ENCODE measurements around the gene DLGAP5. TPM values are rescaled to one million over a fixed set of nuclear protein-coding genes. Genes with fewer than 3 reads are reported as not detected.

Gene DLGAP5
- total RNA-seq, 1 donor from 2014 or later, result 40.8 TPM

DNA sequence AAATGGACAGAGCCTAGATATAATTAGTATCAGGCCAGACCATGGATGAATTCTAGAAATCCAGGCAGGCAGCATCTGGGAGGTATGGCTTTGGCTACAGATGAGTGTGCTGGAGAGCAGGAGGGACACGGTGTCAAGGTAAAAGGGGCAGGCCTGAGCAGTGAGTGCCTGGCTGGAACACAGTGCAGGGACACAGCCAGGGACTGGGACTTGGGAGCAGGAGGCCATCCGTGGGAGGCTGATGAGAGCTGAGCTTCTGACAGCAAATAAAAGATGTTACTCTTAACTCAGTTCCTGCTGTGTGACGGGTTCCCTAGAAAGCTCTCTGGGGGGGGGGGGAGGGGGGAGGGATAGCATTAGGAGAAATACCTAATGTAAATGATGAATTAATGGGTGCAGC is 75.9 kb downstream of the DLGAP5 start:
- intact Hi-C loops (cut with micrococcal nuclease), result no loop called here

- intact Hi-C loops (cut with micrococcal nuclease), result no loop called here
Measured at GRCh38 chr14:55114720-55115119, 76.7 kb downstream of the DLGAP5 start.

DNA sequence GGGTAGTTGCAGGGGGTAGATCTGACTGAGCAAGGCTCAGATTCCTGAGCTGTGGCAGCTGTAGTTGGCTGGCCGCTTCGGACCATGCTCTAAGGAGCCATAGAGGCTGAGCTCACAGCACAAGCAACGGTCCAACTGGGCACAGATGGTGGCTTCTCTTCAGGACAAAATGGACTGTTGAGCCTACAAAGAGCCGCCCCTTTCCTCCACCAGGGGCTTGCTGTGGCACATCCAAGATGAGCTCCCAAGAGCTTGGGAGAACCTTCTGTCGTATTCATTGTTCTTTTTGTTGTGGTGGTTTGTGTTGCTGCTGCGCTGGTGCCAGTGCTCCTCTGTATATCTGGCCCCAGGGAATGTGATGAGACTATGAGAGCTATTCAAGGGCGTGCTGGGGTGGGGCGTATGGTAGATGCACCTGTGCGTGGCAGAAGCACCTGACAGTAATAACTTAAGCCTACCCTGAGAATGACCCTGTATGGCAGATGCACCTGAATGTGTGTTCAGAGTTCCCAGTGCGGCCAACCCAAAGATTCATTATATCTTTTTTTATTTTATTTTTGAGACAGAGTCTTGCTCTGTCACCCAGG is 80.2 kb downstream of the DLGAP5 start:
- intact Hi-C loops (cut with micrococcal nuclease), result no loop called here

DNA sequence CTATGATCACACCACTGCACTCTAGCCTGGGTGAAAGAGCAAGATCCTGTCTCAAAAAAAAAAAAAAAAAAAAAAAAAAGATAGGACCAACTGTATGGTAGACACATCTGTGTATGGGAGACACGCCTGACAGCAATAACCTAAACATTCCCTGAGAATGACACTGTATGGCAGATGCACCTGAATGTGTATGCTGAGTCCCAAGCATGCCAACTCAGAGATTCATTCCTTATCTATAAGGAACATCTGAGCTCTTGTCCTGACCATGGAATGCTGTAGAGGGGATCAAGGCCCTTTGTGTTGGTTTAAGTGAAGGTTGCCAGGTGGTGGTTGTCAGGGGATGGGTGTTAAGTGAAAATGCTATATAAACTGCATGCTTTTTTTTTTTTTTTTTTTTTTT is 81.5 kb downstream of the DLGAP5 start:
- intact Hi-C loops (cut with micrococcal nuclease), result no loop called here

DNA sequence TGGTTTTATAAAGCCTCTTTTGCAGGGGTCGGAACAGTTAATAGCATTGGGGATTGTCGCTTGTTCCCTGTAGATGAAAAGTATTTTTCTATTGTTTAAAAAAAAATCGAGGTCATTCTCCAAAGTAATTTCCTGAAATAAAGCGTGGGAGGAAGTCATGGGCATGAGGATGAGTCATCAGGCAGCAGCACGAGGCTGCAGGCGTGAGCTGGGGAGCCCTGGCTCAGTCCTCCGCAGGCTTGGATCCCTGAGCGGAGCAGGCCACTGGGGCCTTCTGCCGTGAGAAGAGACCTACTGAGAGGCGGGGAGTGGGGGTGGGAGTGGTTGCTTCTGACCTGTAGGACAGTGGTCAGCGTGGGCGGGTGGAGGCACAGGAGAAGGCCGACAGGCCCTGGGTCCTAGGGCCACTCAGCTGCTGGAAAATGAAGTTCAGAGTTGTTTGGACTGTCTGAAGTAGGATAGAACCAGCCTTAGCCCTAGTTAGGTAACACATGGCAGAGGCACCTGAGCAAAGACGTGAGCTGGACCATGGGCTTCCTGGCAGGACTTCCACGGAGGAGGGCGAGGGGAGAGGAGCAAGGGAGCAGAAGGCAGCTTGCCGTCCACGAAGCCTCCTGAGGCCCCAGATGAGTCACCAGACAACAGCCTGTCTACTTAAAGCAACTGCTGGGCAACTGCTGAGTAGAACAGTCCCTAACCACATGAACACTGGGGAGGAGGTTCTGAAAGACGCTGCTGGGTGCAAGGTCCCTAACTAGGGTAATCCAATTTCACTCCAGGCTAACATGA is 83.4 kb downstream of the DLGAP5 start:
- intact Hi-C loops (cut with micrococcal nuclease), result no loop called here

- intact Hi-C loops (cut with micrococcal nuclease), result no loop called here
Measured at GRCh38 chr14:55105991-55106390, 85.4 kb downstream of the DLGAP5 start.

DNA sequence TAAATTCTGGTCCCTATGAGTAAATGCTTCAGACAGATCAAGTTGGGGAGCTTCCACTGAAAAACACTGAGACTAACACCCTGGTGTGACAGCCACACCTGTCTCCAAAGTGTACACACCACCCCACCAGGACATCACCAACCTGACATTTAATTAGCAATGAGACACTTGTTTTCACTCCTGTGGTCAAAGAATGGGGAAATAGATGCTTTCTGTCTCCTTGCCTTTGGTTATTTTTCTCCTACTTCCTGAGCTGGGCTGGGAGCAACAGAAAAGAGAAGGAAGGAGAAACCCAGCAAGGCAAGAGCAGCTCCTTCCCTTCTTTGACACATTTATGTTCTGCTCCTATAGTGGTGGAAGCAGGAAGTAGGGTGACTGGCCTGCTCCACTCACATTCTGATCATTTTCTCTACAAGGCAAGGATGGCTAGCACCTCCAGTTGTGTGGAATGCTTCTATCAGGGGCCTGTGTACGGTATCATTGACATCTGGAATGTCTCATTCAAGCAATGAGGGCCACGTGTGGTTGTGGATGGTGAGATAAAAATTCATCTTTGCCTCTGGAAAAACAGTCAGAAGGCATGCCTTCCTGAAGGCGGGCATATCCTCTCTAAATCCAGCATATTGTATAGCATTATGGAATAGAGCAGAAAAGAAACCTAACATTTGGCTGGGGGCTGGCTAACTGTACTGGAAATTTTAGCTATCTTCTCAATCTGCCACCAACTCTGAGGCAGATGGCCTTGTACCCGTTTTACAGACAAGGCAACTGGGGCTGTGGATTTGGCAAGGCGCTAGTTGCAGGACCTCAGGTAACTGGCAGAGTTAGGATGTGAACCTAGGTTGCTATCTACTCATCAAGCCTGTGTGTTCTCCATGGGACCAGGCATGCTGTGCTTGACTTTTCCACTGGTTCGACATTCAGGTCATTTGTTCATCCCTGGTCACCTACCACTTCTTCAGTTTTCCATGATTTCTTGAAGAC is 87.1 kb downstream of the DLGAP5 start:
- intact Hi-C loops (cut with micrococcal nuclease), result loop anchor here (1.0 to 5.0 kb wide), 4 partner anchors 25 to 202 kb away; partner anchors contain the start of genes FBXO34, GCH1 and LGALS3

DNA sequence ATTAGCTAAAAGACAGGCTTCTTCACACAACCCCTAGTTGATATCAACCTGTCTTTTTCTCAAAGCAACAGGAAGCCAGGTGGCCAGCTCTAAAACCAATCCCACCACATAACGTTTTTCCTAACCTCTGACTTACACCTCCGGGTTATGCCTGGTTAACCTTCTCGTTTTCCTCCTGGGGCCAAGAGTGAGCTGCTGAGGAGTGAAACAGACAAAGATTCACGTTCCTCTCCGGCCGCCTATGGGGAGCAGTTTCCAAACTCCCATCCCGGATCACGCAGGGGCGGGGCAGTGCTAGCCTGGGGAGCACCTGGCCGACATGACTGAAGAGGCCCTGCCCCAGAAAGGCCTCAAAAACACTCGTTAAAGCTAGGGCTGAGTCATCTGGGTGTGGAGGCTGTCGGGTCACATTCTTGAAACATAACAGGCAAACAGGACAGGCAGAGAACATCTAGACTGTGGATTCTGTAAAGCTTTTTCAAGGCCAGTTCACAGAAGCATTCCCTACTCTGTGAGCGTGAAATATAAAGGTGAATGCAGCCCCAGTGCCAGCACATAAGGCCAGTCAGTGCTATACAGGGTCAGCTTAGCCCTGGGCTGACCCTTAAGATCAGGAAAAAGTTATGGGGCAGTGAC is 88.3 kb downstream of the DLGAP5 start:
- intact Hi-C loops (cut with micrococcal nuclease), result loop anchor here (1.0 to 5.0 kb wide), 4 partner anchors 26 to 201 kb away; partner anchors contain the start of genes FBXO34, GCH1 and LGALS3

DNA sequence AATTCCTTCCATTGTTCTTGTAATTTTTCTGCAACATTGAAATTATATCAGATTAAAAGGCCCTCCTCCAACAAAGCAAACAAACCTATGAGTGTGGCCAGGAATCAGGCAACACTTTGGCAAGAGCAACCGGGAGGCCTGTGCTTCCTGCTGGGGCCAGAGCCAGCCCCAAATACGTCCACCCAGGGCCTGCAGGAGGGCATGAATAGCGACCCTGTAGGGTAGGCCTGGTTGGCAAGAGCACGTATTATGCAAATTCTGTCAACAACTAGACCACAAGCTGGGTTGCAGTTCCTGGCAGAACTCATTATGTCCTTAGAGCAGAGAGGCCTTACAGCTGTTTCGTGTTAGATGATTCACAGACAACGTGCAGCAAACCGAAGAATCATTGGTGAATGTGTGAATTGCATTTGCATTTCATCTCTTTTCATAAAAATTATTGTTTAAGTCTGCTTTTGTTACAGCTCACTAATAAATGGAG is 89.2 kb downstream of the DLGAP5 start:
- intact Hi-C loops (cut with micrococcal nuclease), result loop anchor here (2.0 to 5.0 kb wide), 3 partner anchors 49 to 200 kb away; partner anchors contain the start of genes FBXO34 and GCH1

- intact Hi-C loops (cut with micrococcal nuclease), result loop anchor here (2.0 to 5.0 kb wide), 3 partner anchors 49 to 199 kb away; partner anchors contain the start of genes FBXO34 and GCH1
Measured at GRCh38 chr14:55101698-55102097, 89.7 kb downstream of the DLGAP5 start.

DNA sequence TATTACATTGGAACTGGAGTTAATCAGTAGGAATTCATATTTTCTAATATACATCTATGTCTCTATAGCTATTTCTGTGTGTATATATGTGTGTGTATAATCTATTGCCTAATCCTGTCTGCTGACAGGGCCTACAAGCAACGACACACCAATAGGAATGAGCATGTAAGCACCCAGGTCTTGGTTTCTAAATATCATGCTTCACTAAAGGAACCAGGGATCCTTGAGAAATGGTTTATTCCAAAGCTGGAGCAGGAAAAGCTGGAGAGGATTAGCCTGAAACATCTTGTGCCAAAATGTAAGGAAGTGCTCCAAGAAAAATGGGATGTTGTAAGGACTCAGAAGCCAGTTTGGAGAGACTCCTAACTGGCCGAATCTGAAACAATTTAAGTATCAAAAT is 91.6 kb downstream of the DLGAP5 start:
- intact Hi-C loops (cut with micrococcal nuclease), result loop anchor here (5.0 kb wide), 2 partner anchors 173 to 197 kb away; partner anchors contain the start of genes FBXO34 and GCH1

DNA sequence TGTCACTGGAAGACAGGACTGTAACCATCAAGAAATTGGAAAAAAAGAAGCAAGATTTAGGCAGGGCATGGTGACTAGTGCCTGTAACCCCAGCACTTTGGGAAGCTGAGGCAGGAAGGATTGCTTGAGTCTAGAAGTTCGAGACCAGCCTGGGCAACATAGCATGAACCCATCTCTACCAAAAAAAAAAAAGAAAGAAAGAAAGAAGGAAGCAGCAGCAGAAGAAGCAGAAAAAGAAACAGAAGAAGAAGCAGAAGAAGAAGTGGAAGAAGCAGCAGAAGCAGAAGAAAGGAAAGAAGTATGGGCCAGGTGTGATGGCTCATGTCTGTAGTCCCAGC is 92.9 kb downstream of the DLGAP5 start:
- intact Hi-C loops (cut with micrococcal nuclease), result loop anchor here (1.0 kb wide), 2 partner anchors 9 to 31 kb away; partner anchors contain the start of gene LGALS3

Other genes with a start within 250 kb of the DLGAP5 start
- gene WDHD1, start 164.5 kb downstream of the DLGAP5 start, total RNA-seq, result 30.5 and 32.9 TPM in 2 replicates
- 31.4 and 35.6 TPM in 2 replicates for gene SOCS4, start 164.3 kb downstream of the DLGAP5 start, total RNA-seq
- gene MAPK1IP1L, start 139.9 kb downstream of the DLGAP5 start, total RNA-seq, result 114 and 119 TPM in 2 replicates
- gene LGALS3, start 62.3 kb downstream of the DLGAP5 start, total RNA-seq, result 44.6 and 47.5 TPM in 2 replicates
- 17.7 and 18.9 TPM in 2 replicates for gene FBXO34, start 79.8 kb upstream of the DLGAP5 start, total RNA-seq
- 6.9 and 7.8 TPM in 2 replicates for gene ATG14, start 220.2 kb upstream of the DLGAP5 start, total RNA-seq
- gene TBPL2, start 249.0 kb upstream of the DLGAP5 start, total RNA-seq, result not detected in 2 replicates

Measured in T-helper 1 cell treated with Interleukin-12 subunit alpha and Interleukin-12 subunit beta and Interleukin-4 antibody, amounts not matched to agents 30 ng/mL and 1 ng/mL, for 36 hours (primary cell).